OCI-LY7 (cell line): ENCODE measurements around the gene NUP58. TPM values are rescaled to one million over a fixed set of nuclear protein-coding genes. Genes with fewer than 3 reads are reported as not detected.
A peak's percentile ranks its signal among the peaks of the same experiment; 100 is the strongest.

ENCODE experiments used
- BruUV-seq: library from RNA; stranded (reverse); fragments of 400-500 nt; replicated peaks from 2 replicates; lab custom pipeline; 2021; lab: Mats Ljungman, UMichigan
- CTCF ChIA-PET: fragments of 300-600 bp; sonication (Branson Sonifier 250); formaldehyde crosslinking; loops from one replicate; lab custom pipeline; 2022; ENCODE audit warnings: antibody characterized with exemption; ENCODE audit not compliant: unreplicated experiment; lab: Charles Lee
- POLR2A ChIA-PET: fragments of 300-600 bp; sonication (Branson Sonifier 250); formaldehyde crosslinking; loops from one replicate; lab custom pipeline; 2022; ENCODE audit warnings: antibody characterized with exemption; lab: Charles Lee
- DNase-seq: peaks from one replicate; pipeline ENCODE4 v3.0.0-alpha.2; 2015; ENCODE audit warnings: low spot score
- H2AFZ ChIP-seq: fragments of 200-600 bp; sonication (generic), shearing (Covaris generic); 2 replicates; pipeline ENCODE4 v1.6.1; 2014; ENCODE audit warnings: mild to moderate bottlenecking, antibody characterized with exemption, low read length, moderate library complexity
- H3K27ac ChIP-seq: fragments of 200-600 bp; sonication (generic); 2 replicates; pipeline ENCODE4 v1.5.1; 2014; ENCODE audit warnings: mixed run types, low read depth, mild to moderate bottlenecking, moderate library complexity, low read length, inconsistent platforms; ENCODE audit not compliant: poor library complexity, severe bottlenecking
- H3K36me3 ChIP-seq: fragments of 200-600 bp; sonication (generic); 2 replicates; pipeline ENCODE4 v1.6.1; 2014; ENCODE audit warnings: mild to moderate bottlenecking, antibody characterized with exemption, low read length, moderate library complexity, mixed read lengths; ENCODE audit not compliant: insufficient read depth
- H3K4me1 ChIP-seq: fragments of 200-600 bp; sonication (generic); 2 replicates; pipeline ENCODE4 v1.5.1; 2014; ENCODE audit warnings: mild to moderate bottlenecking, low read length; ENCODE audit not compliant: insufficient read depth, poor library complexity, severe bottlenecking
- H3K4me2 ChIP-seq: fragments of 200-600 bp; sonication (generic); 2 replicates; pipeline ENCODE4 v1.6.1; 2014; ENCODE audit warnings: mild to moderate bottlenecking, low read length
- H3K4me3 ChIP-seq: fragments of 200-600 bp; sonication (generic); 2 replicates; pipeline ENCODE4 v1.5.1; 2014; ENCODE audit warnings: mild to moderate bottlenecking, low read depth, low read length; ENCODE audit not compliant: poor library complexity, severe bottlenecking
- H3K79me2 ChIP-seq: fragments of 200-600 bp; sonication (generic); 2 replicates; pipeline ENCODE4 v1.6.1; 2016; ENCODE audit warnings: low read depth, mild to moderate bottlenecking, low read length, moderate library complexity, mixed read lengths; ENCODE audit not compliant: insufficient read depth
- H3K9me2 ChIP-seq: fragments of 200-600 bp; sonication (generic); 2 replicates; pipeline ENCODE4 v1.6.1; 2016; ENCODE audit warnings: mild to moderate bottlenecking, low read length, mixed read lengths; ENCODE audit not compliant: insufficient read depth
- H3K9me3 ChIP-seq: fragments of 200-600 bp; sonication (generic); 2 replicates; pipeline ENCODE4 v1.6.1; 2014; ENCODE audit warnings: mild to moderate bottlenecking, mixed run types, low read length, mixed read lengths
- H4K20me1 ChIP-seq: fragments of 200-600 bp; sonication (generic); 2 replicates; pipeline ENCODE4 v1.6.1; 2014; ENCODE audit warnings: mild to moderate bottlenecking, antibody characterized with exemption, low read length, moderate library complexity, mixed read lengths; ENCODE audit not compliant: insufficient read depth
- EZH2phosphoT487 ChIP-seq: fragments of 200-600 bp; sonication (generic); IDR thresholded peaks from 2 replicates; pipeline ENCODE4 v1.6.1; 2018; ENCODE audit warnings: low read depth, borderline replicate concordance, mild to moderate bottlenecking, mixed run types, antibody characterized with exemption, low read length, moderate library complexity, mixed read lengths
- intact Hi-C: fragments of 100-400 bp; cut with micrococcal nuclease; formaldehyde crosslinking; loops from one replicate; pipeline ENCODE4 v1.10.0; 2022; ENCODE audit not compliant: unreplicated experiment
- total RNA-seq, 2 experiments: library from RNA; depleted of rRNA in 1 of 2; stranded (reverse); fragments of >200 nt in 1 of 2; shearing (Covaris generic) in 1 of 2; gene quantifications; 2 replicates each; pipeline ENCODE4 v1.2.3, GENCODE V29; 2014 to 2022
- TF ChIP-seq, protein P1 (sequence below): fragments of 200-600 bp; sonication (generic); conservative IDR thresholded peaks from 2 replicates; pipeline ENCODE4 v1.5.1; 2014; ENCODE audit warnings: mild to moderate bottlenecking, antibody characterized with exemption, low read length, moderate library complexity, mixed read lengths

NUP58 gene
- total RNA-seq, 2 experiments from 2014 or later: 82.7 to 127 TPM

DNA sequence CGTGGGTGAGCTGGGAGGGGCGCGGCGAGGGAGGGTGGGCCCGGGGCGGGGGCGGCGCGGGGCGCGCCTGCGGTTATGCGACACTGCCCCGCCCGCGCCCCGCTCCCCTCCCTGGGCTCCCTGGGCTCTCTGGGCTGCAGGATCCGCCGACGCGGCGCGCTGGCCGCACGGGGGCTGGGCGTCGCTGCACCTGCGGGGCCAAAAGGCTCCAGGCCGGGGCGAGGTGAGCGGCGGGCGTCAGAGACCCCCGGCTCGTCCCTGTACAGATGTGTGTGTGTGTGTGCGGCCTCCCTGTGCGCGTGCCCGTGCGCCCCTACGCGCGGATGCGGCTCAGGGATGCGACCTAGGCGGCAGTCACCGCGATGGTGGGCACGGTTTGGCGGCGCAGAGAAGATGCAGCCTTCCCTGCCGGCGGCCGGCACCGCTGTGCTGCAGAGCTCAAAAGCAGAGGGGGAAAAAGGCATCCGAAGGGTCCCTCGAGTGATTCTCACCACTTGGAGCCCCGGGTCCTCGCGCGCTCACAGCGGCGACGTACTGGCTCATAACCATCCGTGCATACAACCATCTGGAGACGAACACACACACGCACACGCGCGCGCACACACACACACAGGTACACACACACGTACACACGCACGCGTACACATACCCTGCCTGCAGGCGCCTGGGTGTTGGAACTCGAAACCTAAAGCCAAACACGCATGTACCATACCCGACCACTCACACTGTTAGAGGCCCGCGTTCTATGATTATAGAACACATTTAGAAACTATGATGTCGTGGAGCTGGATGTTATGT lies 71.1 kb downstream of the NUP58 start:
- Histone ChIP-seq H3K9me3 (no peaks in the 10 kb centered on the region), H3K9me2 (no peaks in the 10 kb centered on the region), H2AFZ (no peak overlapping the region), H3K79me2 (no peaks in the 10 kb centered on the region), H3K4me2 (no peak overlapping the region), H3K4me1 (no peaks in the 10 kb centered on the region), H4K20me1 (no peaks in the 10 kb centered on the region), H3K36me3 (no peaks in the 10 kb centered on the region), H3K27ac (no peak overlapping the region), H3K4me3 (no peak overlapping the region)
- TF ChIP-seq, protein P1, sequence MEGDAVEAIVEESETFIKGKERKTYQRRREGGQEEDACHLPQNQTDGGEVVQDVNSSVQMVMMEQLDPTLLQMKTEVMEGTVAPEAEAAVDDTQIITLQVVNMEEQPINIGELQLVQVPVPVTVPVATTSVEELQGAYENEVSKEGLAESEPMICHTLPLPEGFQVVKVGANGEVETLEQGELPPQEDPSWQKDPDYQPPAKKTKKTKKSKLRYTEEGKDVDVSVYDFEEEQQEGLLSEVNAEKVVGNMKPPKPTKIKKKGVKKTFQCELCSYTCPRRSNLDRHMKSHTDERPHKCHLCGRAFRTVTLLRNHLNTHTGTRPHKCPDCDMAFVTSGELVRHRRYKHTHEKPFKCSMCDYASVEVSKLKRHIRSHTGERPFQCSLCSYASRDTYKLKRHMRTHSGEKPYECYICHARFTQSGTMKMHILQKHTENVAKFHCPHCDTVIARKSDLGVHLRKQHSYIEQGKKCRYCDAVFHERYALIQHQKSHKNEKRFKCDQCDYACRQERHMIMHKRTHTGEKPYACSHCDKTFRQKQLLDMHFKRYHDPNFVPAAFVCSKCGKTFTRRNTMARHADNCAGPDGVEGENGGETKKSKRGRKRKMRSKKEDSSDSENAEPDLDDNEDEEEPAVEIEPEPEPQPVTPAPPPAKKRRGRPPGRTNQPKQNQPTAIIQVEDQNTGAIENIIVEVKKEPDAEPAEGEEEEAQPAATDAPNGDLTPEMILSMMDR: no peak
- TF ChIP-seq EZH2phosphoT487: no peak
- no TSS peak for BruUV-seq
- intact Hi-C loops: no loop called here
- CTCF ChIA-PET: no interaction called here
- no peak for DNase-seq
- POLR2A ChIA-PET: interaction anchor here (0.5 kb wide), 1 partner anchor 328 kb away, joined by 3 read pairs; no protein-coding TSS in a partner anchor

DNA sequence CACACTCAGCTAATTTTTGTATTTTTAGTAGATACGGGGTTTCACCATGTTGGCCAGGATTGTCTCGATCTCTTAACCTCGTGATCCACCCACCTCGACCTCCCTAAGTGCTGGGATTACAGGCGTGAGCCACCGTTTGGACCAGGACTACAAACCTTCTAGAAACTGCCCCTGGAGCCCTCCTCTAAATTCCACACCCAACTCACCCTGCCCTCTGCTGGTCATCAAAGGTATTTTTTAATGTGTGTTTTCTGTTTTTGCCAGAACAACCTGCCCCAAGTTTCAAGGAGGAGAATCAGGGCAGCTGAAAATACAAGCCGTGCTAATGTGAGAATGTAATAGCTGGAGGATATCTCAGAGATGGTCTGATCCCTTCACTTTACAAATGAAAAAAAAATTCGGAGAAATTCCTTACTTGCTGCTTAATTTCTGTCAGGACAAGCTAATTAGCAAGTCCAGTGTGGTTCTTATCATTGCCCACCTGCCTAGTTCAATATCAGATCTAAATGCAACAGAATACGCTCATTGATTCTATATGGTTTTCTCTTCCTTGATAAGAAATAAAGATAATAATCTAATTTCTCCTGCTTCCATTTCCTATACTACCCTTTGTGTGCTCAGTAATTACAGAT lies 74.4 kb downstream of the NUP58 start:
- intact Hi-C loops: loop anchor here (1.0 kb wide), 1 partner anchor 143 kb away; no protein-coding TSS in a partner anchor
- H3K36me3 ChIP-seq: no peaks in the 10 kb centered on the region
- CTCF ChIA-PET: interaction anchor here (0.6 kb wide), 1 partner anchor 241 kb away, joined by 4 read pairs; no protein-coding TSS in a partner anchor
- no peaks in the 10 kb centered on the region for H3K4me1 ChIP-seq
- no peaks in the 10 kb centered on the region for H3K9me2 ChIP-seq
- no TSS peak for BruUV-seq
- POLR2A ChIA-PET: no interaction called here
- H3K4me2 ChIP-seq: no peak overlapping the region
- no peak overlapping the region for H3K27ac ChIP-seq
- no peak for TF ChIP-seq EZH2phosphoT487
- TF ChIP-seq, protein P1: peak; percentile 80
- no peak overlapping the region for H2AFZ ChIP-seq
- no peaks in the 10 kb centered on the region for H3K79me2 ChIP-seq
- no peaks in the 10 kb centered on the region for H3K9me3 ChIP-seq
- H3K4me3 ChIP-seq: no peak overlapping the region
- no peaks in the 10 kb centered on the region for H4K20me1 ChIP-seq
- DNase-seq: peak; percentile 56
